SK-N-SH treated with all-trans-retinoic acid at 6 μM for 48 hours (cell line): ENCODE data around the gene S100PBP.

Experiments used
- ATAC-seq: fragments of 200-7000 bp; cut with Tn5 transposase; 3 replicates; pipeline ENCODE4 v1.9.1; 2020; ENCODE audit warnings: mild to moderate bottlenecking, moderate library complexity
- ARNTL ChIP-seq: fragments of 450-650 bp; formaldehyde crosslinking; IDR thresholded peaks from 2 replicates; pipeline ENCODE4 v1.5.0; 2020; ENCODE audit warnings: low read depth, mild to moderate bottlenecking, moderate library complexity, borderline replicate concordance
- BACH2 ChIP-seq: fragments of 250-450 bp; sonication (Bioruptor Pico); IDR thresholded peaks from 2 replicates; pipeline ENCODE4 v1.9.0; 2021; ENCODE audit warnings: mild to moderate bottlenecking, borderline replicate concordance
- CREB5 ChIP-seq: fragments of 250-450 bp; sonication (Bioruptor Pico); IDR thresholded peaks from 2 replicates; pipeline ENCODE4 v1.5.1; 2020; ENCODE audit warnings: low read depth, mild to moderate bottlenecking, moderate library complexity
- CSDC2 ChIP-seq: fragments of 250-450 bp; sonication (Bioruptor Pico); IDR thresholded peaks from 2 replicates; pipeline ENCODE4 v1.5.0; 2020; ENCODE audit warnings: mild to moderate bottlenecking, moderate library complexity
- CSRNP3 ChIP-seq: fragments of 250-450 bp; sonication (Bioruptor Pico); IDR thresholded peaks from 2 replicates; pipeline ENCODE4 v1.5.1; 2021; ENCODE audit warnings: mild to moderate bottlenecking, moderate library complexity
- ESRRG ChIP-seq: fragments of 250-450 bp; sonication (Bioruptor Pico); IDR thresholded peaks from 2 replicates; pipeline ENCODE4 v1.6.1; 2021; ENCODE audit warnings: mild to moderate bottlenecking
- GLIS3 ChIP-seq: fragments of 250-450 bp; sonication (Bioruptor Pico); IDR thresholded peaks from 2 replicates; pipeline ENCODE4 v1.5.0; 2020; ENCODE audit warnings: mild to moderate bottlenecking, moderate library complexity
- ISL1 ChIP-seq: fragments of 250-450 bp; sonication (Bioruptor Pico); IDR thresholded peaks from 2 replicates; pipeline ENCODE4 v2.1.2; 2022; ENCODE audit warnings: mild to moderate bottlenecking, moderate library complexity
- OSR1 ChIP-seq: fragments of 250-450 bp; sonication (Bioruptor Pico); IDR thresholded peaks from 2 replicates; pipeline ENCODE4 v1.8.0; 2022; ENCODE audit warnings: moderate library complexity, mild to moderate bottlenecking, inconsistent platforms
- PATZ1 ChIP-seq: fragments of 250-450 bp; sonication (Bioruptor Pico); IDR thresholded peaks from 2 replicates; pipeline ENCODE4 v1.8.0; 2020; ENCODE audit warnings: mild to moderate bottlenecking, moderate library complexity, borderline replicate concordance
- PPARA ChIP-seq: fragments of 250-450 bp; sonication (Bioruptor Pico); IDR thresholded peaks from 2 replicates; pipeline ENCODE4 v1.5.0; 2020; ENCODE audit warnings: mild to moderate bottlenecking, borderline replicate concordance
- SNAI2 ChIP-seq: fragments of 250-450 bp; sonication (Bioruptor Pico); IDR thresholded peaks from 2 replicates; pipeline ENCODE4 v1.5.0; 2020; ENCODE audit warnings: mild to moderate bottlenecking, moderate library complexity
- TCF4 ChIP-seq: fragments of 250-450 bp; sonication (Bioruptor Pico); IDR thresholded peaks from 2 replicates; pipeline ENCODE4 v1.8.0; 2021; ENCODE audit warnings: mild to moderate bottlenecking, moderate library complexity, borderline replicate concordance
- ZC3H10 ChIP-seq: fragments of 250-450 bp; sonication (Bioruptor Pico); IDR thresholded peaks from 2 replicates; pipeline ENCODE4 v1.5.1; 2021; ENCODE audit warnings: mild to moderate bottlenecking, moderate library complexity
- ZFP3 ChIP-seq: fragments of 250-450 bp; sonication (Bioruptor Pico); IDR thresholded peaks from 2 replicates; pipeline ENCODE4 v1.5.0; 2020; ENCODE audit warnings: mild to moderate bottlenecking, moderate library complexity
- ZFP30 ChIP-seq: fragments of 450-650 bp; formaldehyde crosslinking; IDR thresholded peaks from 2 replicates; pipeline ENCODE4 v1.5.0; 2022; ENCODE audit warnings: mild to moderate bottlenecking, moderate library complexity
- ZNF565 ChIP-seq: fragments of 450-650 bp; formaldehyde crosslinking; conservative IDR thresholded peaks from 2 replicates; pipeline ENCODE4 v1.5.0; 2020; ENCODE audit warnings: low read depth, mild to moderate bottlenecking, moderate library complexity
- ZNF70 ChIP-seq: fragments of 450-650 bp; formaldehyde crosslinking; IDR thresholded peaks from 2 replicates; pipeline ENCODE4 v1.5.0; 2020; ENCODE audit warnings: mild to moderate bottlenecking, moderate library complexity
- ZNF8 ChIP-seq: fragments of 450-650 bp; formaldehyde crosslinking; IDR thresholded peaks from 2 replicates; pipeline ENCODE4 v1.5.0; 2020; ENCODE audit warnings: mild to moderate bottlenecking, moderate library complexity

S100PBP gene

GRCh38 chr1:32891630-32892029 is 74.2 kb downstream of the S100PBP start:
- TF ChIP-seq ZFP3 (CRISPR knock-in tag), result no peak
- TF ChIP-seq BACH2, result no peak
- TF ChIP-seq ZNF565 (CRISPR knock-in tag), result no peak
- no peak for TF ChIP-seq CREB5
- no peak for TF ChIP-seq SNAI2 (CRISPR knock-in tag)
- TF ChIP-seq GLIS3 (CRISPR knock-in tag), result no peak
- no peak for TF ChIP-seq ZNF70 (CRISPR knock-in tag)
- TF ChIP-seq ARNTL, result no peak
- TF ChIP-seq ESRRG (CRISPR knock-in tag), result no peak
- TF ChIP-seq, all 23 proteins: peak for 0
- ATAC-seq, result no peak

GRCh38 chr1:32892368-32893197 is 75.1 kb downstream of the S100PBP start:
- TF ChIP-seq OSR1 (CRISPR knock-in tag), result no peak
- no peak for TF ChIP-seq ARNTL
- no peak for TF ChIP-seq CSRNP3 (CRISPR knock-in tag)
- TF ChIP-seq ZNF8 (CRISPR knock-in tag), result no peak
- no peak for TF ChIP-seq BACH2
- TF ChIP-seq CREB5, result no peak
- no peak for TF ChIP-seq ISL1 (CRISPR knock-in tag)
- TF ChIP-seq PATZ1 (CRISPR knock-in tag), result no peak
- no peak for TF ChIP-seq ZNF565 (CRISPR knock-in tag)
- TF ChIP-seq ZC3H10 (CRISPR knock-in tag), result no peak
- TF ChIP-seq SNAI2 (CRISPR knock-in tag), result no peak
- TF ChIP-seq CSDC2 (CRISPR knock-in tag), result no peak
- TF ChIP-seq ZFP3 (CRISPR knock-in tag), result no peak
- no peak for TF ChIP-seq TCF4
- TF ChIP-seq GLIS3 (CRISPR knock-in tag), result no peak
- ATAC-seq, result peak; percentile 67

GRCh38 chr1:32893198-32894018 is 76.0 kb downstream of the S100PBP start:
- ATAC-seq, result peak; percentile 37
- no peak for TF ChIP-seq ZFP3 (CRISPR knock-in tag)
- TF ChIP-seq ZFP30 (CRISPR knock-in tag), result no peak
- no peak for TF ChIP-seq PATZ1 (CRISPR knock-in tag)
- no peak for TF ChIP-seq ARNTL
- no peak for TF ChIP-seq PPARA (CRISPR knock-in tag)
- no peak for TF ChIP-seq OSR1 (CRISPR knock-in tag)
